ENCODE results near the gene SDF2.
"Not testable (repeated sequence)": the region's sequence is repeated elsewhere in the genome, so short reads cannot be mapped to it uniquely, and the experiment has no call there.

Gene SDF2

DNA sequence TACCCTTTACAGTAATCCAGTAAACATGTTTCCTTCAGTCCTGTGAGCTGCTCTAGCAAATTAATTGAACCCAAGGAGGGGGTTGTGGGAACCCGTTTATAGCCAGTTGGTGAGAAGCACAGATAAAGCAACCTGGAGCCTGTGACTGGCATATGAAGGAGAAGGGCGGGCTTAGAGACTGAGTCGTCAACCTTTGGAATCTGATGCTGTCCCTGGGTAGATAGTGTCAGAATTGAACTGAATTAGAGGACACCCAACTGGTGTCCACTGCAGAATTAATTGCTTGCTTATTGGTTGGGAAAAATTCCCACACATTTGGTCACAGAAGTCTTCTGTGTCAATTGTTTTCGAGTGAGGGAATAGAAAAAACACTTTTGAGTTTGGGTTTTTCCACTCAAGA lies 34.9 kb downstream of the SDF2 start:
- no peak for DNase-seq

DNA sequence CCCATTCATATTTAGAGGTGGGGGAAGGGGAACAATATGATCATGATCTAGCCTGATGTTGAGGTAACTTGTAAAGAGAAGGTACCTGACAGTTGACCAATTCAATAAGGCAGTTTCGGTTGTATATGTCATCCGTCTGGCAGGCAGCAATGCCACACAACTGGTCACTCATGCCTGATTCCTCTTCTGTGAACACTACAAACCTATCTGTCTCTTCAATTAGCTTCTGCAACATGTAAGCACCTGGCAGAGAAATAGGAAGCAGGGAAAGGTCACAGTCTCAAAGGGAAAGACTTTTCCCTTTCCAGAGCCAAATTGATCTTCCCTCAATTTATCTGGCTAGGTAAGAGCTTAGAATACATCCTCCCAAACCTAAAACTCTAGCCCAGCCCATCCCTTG lies 37.6 kb downstream of the SDF2 start:
- DNase-seq = no peak

DNA sequence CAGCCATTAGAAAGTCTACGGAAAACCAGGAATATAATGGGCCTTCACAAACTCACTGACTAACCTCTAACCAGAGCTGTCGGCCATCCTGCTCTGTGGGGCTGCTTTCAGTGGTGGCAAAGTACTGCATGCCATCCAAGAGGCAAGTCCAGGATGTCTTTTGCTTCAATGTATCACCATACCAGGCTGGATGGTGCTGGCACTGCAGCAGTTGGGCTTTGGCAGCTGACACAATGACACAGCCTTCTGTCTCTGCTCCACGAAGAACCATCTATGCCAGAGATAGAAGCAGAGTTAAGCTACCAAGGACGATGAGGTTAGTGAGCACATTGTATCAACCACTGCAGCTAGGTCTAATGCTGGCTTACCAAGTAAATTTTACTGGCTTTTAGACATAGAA lies 38.0 kb downstream of the SDF2 start:
- no peak for DNase-seq

DNA sequence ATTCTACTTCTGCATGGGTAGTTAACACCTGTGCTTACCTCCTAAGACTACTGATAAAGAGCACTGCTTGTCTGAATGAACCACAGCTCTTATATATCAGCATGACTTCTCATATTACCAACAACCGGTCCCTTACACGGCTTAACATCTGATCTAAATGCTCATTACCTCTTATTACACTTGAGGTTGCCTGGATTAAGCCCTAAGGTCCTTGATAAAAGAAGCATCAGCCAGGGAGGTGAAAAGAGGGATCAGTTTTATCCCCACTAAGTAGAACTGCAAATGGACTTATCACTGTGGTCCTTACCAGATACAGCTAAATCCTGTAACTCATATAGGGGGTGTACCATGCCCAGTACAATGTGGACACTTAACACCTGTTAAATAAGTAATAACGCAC lies 39.5 kb downstream of the SDF2 start:
- no peak for DNase-seq

DNA sequence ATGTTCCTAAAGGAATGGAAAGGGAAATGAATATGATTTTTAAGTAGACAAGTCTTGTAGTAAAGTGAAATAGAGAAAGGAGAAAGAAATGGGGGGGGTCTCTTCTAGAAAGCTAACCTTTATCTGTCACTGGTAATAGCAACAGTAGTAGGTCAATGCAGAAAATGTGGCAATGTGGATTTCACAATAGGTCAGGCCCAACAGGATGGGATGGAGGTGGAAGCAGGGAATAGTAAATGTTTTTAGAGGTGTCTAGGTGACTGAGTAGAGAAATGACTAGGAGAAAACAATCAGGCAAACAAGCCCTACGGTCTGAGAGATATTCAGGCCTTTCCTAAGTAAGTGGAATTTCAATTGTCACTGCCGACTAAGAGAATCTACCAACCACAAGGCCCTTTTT lies 41.7 kb downstream of the SDF2 start:
- DNase-seq = no peak

DNA sequence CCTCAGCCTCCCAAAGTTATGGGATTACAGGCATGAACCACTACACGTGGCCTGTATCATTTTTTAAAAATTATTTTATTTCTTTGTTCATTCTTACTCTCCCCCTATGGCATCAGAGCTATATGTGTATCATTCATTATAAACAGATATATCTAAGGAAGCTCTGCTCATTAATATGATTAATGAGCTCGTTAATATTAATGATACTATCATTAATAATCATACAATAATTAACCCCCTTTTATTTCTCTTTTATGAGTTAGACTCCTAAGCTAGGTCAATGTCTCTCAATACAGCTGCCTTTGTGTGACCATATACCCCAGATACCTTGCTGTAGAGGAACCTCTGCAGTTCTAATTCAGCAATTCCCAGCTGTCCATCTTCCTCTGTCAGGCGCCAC lies 43.2 kb downstream of the SDF2 start:
- no peak for DNase-seq

DNA sequence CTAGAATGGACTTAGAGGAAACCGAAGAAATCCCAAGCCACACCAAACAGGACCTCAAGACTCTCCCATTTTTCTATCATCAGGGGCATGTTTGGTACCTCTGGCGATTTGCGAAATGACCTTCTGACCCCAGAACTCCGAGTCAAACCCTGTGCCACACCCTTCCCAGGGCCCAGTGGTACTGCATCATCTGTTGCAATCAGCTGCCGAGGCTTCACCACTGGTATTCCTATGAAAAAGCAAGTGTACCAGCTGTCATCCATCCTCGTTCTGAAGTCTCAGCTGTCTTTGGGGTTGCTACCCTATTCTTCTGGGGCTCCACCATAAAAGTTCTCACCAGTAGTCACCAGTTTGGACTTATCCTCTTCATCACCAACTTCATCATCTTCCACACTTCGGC lies 45.4 kb downstream of the SDF2 start:
- DNase-seq = no peak

DNA sequence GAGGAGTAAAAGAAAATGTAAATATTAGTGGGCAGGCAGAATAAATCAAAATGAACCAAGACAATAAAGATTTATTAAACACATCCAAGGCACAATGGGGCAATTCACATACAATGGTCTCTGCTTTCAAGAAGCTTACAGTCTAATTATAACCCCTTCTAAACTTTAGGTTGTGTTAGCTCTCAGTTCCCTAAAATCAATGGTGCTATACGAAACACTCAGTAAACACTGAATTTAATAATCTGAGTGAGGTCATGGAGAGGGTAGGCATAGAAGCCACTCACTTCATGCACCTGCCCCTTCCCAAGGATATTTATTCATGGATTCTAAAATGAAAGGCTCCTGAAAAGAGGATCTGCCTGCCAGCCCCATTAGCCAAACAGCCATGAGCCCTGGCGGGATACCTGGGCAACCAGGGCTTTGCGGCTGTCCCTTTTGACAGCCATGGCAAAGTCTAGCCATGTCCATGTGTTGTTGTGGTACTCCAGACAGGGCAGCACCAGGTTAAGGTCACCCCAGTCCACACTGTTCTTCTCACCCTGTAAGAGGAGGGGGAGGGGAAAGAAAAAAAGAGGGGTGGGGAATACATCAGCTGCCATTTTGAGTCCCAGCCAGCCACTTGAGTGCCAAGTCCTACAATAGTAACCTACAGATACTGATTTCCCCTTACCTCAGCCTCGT lies 46.3 kb downstream of the SDF2 start:
- DNase-seq = no peak

DNA sequence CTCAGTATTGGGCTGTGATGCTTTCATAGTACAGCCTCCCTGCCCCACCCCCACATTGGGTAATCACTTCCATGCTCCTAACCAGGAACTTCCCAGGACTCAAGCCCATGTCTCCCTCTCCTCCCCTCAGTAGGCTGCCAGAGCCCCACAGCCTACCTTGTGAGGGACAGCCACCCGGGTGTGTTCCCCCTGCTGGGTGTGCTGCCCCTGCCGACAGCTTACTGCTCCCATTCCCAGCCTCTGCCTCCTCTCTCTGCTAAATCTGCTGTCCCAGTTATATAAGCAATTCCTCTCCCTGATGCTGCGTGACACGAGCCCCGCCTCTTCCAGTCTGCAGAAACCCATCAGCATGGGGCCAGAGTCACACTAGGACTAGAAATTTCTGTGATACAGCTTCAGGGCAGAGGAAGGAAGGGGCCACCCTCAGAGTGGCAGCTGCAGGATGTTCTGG lies 47.8 kb downstream of the SDF2 start, which contains the start of gene RSKR:
TSS of gene RSKR (minus strand) at position 255 of the 451 bp plus-strand sequence. CDS start at position 231, 24 bp downstream.
- no peak for DNase-seq

DNA sequence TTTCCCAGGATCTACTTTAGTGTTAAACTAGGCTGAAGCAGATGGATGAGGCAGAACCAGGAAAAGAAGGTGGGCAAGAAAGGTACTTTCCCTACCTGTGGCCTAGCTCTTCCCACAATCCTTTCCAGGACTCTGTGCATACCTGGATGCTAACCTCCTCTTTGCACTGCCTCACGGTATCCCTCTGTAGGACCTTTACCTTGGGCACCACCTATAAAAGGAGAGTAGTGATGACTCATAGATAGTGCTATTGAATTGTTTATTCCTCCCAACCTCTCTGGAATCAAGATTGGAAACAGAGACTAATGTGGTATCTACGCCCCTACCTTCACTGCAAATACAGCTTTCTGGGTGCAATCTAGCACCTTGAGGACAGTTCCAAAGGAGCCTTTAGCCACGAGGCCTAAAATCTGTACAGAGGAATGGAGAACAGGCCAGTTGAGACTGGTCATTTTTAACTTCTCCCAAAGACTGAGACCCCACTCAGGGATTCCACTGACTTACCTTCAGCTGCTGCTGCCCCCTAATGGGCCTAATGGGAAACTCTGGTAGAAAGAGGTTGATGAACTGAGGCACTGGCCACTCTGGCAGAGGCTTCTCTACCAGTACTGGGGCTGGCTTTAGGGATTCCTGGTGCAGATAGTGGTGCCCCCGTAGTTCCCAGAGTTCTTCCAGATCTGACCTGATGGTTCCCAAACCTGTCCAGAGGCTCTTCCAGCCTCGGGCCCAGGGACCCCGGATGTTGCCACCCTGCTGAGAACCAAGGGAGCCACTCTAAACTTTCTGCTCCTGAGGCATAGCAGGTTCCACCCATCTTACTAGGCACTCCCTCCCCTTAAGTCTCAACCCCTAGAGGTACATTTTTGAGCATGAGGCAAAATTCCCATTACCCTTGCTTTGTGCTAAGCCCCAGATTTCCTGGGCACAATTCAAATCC lies 48.5 kb downstream of the SDF2 start:
- no peak for DNase-seq

DNA sequence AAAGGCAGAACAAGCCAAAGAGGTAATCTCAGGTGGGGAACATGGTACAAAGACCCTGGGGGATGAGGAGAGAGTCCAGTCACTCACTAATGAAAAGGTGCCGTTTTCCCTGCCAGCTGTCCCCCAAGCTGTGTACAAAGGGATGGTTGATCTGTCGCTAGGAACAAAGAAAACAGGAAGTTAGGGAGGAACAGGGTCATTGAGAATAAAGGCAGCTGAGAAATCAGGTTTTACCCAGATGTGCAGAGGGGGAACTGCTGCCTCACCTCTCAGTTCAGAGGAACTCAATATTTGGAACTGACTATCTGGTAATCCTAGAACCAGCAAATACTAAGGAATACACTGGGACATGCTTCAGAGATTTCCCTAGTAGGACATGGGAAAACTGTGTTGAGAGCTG lies 49.2 kb downstream of the SDF2 start:
- DNase-seq = no peak

DNA sequence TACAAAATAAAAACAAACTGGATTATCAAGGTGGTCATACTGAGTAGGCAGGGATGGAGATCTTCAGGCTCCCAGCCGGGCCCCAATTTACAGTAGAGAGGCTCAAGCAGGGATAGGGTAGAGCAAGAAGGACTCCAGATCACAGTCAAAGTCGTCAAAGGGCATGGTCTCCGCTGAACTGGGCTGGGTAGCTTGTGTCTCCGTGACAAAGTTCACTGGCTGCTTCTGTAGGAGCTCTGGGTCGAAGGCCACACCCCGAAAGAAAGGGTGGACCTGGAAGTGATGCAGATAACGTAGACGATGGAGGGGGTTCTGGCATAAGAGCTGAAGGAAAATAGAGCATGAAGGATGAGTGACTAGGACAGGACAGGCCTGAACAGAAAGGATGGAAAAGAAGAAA lies 51.3 kb downstream of the SDF2 start:
- no peak for DNase-seq

DNA sequence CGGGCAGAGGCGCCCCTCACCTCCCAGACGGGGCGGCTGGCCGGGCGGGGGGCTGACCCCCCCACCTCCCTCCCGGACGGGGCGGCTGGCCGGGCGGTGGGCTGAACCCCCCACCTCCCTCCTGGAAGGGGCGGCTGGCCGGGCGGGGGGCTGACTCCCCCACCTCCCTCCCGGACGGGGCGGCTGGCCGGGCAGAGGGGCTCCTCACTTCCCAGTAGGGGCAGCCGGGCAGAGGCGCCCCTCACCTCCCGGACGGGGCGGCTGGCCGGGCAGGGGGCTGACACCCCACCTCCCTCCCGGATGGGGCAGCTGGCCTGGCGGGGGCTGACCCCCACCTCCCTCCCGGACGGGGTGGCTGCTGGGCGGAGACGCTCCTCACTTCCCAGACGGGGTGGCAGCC lies 57.7 kb downstream of the SDF2 start:
- not testable (repeated sequence) for DNase-seq

DNA sequence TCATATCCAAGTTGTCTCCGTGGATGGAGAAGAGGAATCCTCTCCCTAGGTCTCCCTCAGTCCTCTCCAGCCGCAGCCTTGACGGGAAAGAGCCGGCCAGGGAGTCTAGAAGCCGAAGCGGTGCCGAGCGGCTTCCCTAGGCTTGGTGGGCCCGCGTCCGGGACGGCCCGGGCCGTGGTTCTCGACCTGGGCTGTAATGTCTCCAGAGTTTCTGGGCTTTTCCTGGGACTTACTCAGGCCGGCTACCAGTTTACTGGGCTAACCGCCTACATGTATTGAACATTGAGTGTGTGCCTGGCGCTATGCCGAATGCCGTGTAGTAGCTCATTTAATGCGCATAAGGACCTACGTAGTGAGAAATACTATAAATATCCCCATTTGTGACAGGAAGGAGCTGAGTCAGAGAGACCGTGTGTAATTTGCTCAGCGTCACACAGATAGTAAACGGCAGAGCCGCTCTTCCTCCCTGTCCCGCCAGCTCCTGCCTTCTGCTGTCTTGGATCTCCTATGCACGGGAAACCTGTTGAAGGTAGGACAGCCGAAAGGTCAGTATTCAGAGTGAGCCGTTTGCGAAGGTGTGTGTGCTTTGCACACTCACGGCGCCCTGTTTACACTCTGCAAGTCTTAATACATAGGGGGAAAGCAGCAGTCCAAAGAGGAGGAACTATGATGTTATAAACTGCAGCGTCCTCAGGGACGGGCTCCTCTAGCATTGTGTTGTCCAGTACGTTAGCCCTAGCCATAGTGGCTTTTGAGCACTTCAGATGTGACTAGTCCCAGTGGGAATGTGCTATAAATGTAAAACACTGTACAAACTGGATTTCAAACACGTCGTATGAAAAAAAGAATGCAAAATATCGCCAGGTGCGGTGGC lies 62.2 kb downstream of the SDF2 start:
- DNase-seq = peak; percentile 80 to 84

DNA sequence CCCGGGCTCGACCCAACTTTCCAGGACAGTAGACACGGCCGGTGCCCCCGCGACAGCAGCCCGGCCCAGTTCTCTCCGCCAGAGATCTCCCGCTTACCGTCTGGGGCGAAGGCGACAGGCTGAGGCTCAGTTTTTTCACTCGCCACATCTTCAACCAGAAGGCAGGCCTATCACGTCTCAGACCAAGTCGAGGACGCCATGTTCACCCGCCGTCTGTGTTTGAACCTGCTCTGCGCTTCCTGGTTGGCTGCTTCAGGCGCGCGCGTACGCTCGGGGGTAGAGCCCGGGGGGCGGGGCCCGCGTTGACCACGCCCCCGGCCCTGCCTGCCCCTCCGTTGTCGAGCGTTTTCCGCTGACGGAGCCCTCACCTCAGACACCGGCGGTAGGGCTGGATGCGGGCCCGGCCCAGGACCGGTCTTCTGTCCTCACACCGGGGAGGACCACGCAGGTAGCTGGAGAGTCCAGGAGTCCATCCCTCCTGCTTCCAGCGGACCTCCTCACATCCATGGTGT lies 62.9 kb downstream of the SDF2 start, which contains the start of gene SPAG5:
TSS of gene SPAG5 (minus strand) at position 227 of the 512 bp plus-strand sequence. CDS start at position 148, 79 bp downstream.
- DNase-seq = peak; percentile 89 to 91

DNA sequence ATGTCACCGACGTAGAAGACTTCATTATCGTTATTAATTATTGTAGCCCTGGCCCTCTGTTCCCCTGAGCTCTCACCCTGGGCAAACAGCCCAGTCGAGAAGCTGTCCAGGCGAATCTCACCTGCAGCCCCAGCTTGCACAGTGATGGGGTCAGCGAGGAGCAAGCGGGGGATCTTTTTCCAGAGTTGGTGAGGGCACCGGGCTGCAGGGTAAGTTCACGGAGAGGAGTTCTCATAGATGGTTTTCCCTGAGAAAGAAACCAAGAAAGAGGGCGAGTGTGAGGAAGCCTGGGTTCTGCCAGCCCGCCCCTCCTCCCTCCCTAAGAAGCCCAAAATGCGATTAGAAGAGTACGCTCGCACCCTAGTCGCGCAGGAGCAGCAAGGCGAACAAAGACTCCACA lies 63.3 kb downstream of the SDF2 start:
- no peak for DNase-seq

Data from inflammatory macrophage (primary cell).